Fibroblast of lung (primary cell): ENCODE data around the gene KCTD20.

Source experiments
- EZH2 ChIP-seq: IDR thresholded peaks from 2 replicates; pipeline ENCODE4 v1.5.1; 2012; ENCODE audit warnings: low read length, control low read depth, mild to moderate bottlenecking; ENCODE audit errors: missing control alignments
- TF ChIP-seq, protein P1 (sequence below), 2 donors: IDR thresholded peaks in 1 of 2; conservative IDR thresholded peaks in 1 of 2; 1 replicate in 1 of 2; 2 replicates in 1 of 2; pipeline ENCODE4 v1.5.1; 2011 to 2012; ENCODE audit warnings: low read length in 2 of 2, control low read depth in 1 of 2, inconsistent platforms in 1 of 2, low read depth in 1 of 2, mild to moderate bottlenecking in 1 of 2

DNA sequence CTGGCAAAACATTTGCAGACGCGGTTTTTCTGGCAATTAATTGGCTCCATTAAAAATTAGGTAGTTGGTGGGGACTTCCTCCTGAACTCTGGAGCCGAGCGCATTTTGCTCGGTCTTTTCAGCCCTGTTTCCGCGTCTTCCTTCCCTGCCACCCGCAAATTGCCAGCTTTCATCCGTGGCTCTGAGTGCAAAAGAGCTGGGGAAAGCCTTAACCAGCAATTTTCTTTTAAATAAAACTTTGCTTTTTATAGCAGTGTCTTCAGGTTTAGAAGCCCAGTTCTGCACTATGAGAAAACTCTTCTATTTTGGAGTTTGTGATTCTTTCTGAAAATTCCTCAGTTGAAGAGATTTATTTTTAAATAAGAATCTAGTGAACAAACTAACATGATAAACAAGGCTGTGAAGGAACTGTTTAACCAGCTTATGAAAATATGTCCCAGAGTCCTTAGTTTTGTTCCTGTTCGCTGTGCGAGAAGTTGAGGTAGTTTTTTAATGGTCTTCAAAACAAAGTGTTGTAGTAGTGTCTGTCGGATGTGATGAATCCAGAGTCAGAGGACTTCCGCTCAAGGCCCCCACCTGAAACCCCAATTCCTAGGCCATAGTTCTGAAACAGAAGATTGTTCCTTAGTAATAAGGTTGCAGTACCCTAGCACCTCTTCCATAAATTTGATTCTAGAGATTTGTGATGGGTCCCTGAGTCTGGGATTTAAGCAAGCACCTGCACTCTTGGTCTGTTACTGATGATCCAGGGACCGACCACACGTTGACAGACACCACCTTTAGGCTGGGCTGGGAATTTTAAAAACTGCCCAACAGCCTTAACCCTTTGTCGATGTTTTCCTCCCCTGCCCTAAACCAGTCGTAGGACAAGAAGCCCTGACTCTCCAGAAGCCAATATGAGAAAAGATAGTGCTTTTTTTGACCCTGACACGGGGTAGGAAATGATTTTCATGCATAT is 950 bp downstream of the KCTD20 start:
- no peak for TF ChIP-seq EZH2
- TF ChIP-seq, protein P1, sequence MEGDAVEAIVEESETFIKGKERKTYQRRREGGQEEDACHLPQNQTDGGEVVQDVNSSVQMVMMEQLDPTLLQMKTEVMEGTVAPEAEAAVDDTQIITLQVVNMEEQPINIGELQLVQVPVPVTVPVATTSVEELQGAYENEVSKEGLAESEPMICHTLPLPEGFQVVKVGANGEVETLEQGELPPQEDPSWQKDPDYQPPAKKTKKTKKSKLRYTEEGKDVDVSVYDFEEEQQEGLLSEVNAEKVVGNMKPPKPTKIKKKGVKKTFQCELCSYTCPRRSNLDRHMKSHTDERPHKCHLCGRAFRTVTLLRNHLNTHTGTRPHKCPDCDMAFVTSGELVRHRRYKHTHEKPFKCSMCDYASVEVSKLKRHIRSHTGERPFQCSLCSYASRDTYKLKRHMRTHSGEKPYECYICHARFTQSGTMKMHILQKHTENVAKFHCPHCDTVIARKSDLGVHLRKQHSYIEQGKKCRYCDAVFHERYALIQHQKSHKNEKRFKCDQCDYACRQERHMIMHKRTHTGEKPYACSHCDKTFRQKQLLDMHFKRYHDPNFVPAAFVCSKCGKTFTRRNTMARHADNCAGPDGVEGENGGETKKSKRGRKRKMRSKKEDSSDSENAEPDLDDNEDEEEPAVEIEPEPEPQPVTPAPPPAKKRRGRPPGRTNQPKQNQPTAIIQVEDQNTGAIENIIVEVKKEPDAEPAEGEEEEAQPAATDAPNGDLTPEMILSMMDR (conservative IDR thresholded peaks at IDR 0.05 in 1 of 2, IDR thresholded peaks at IDR 0.05 in 1 of 2; ENCODE audit: low read depth in 1 of 2, low read length in 2 of 2) = no peak
